GM23338 (cell line): Measurements from ENCODE around the gene ATP8B2.

Source experiments
- CREB1 ChIP-seq: fragments of 250-450 bp; sonication (Bioruptor Pico); IDR thresholded peaks from 2 replicates; pipeline ENCODE4 v1.5.0; 2020; ENCODE audit warnings: low read depth, mild to moderate bottlenecking, moderate library complexity
- CTCF ChIP-seq, 2 experiments: fragments of 200-600 bp in 1 of 2; sonication (generic) in 1 of 2; conservative IDR thresholded peaks; 2 replicates each; pipeline versions ENCODE4 v1.5.1 to v1.6.1; 2016 to 2017; ENCODE audit warnings: antibody characterized with exemption in 2 of 2, low read depth in 2 of 2, mild to moderate bottlenecking in 2 of 2, moderate library complexity in 1 of 2
- EZH2 ChIP-seq: fragments of 200-600 bp; sonication (generic); IDR thresholded peaks from one replicate; pipeline ENCODE4 v1.8.0; 2017; ENCODE audit warnings: antibody characterized with exemption, mild to moderate bottlenecking, low read depth; ENCODE audit not compliant: unreplicated experiment
- EZH2phosphoT487 ChIP-seq: fragments of 200-600 bp; sonication (generic); IDR thresholded peaks from one replicate; pipeline ENCODE4 v1.8.1; 2018; ENCODE audit warnings: antibody characterized with exemption; ENCODE audit not compliant: unreplicated experiment
- POLR2AphosphoS5 ChIP-seq: IDR thresholded peaks from 2 replicates; pipeline ENCODE4 v1.6.1; 2016; ENCODE audit warnings: antibody characterized with exemption, low read depth
- ZNF114 ChIP-seq: fragments of 250-450 bp; sonication (Bioruptor Pico); IDR thresholded peaks from 2 replicates; pipeline ENCODE4 v1.5.0; 2020; ENCODE audit warnings: mild to moderate bottlenecking, moderate library complexity
- ZNF331 ChIP-seq: fragments of 250-450 bp; sonication (Bioruptor Pico); IDR thresholded peaks from 2 replicates; pipeline ENCODE4 v1.5.0; 2020; ENCODE audit warnings: low read depth, mild to moderate bottlenecking, moderate library complexity
- TF ChIP-seq, protein P1 (sequence below): IDR thresholded peaks from one replicate; pipeline ENCODE4 v1.6.1; 2018; ENCODE audit warnings: antibody characterized with exemption; ENCODE audit not compliant: unreplicated experiment

DNA sequence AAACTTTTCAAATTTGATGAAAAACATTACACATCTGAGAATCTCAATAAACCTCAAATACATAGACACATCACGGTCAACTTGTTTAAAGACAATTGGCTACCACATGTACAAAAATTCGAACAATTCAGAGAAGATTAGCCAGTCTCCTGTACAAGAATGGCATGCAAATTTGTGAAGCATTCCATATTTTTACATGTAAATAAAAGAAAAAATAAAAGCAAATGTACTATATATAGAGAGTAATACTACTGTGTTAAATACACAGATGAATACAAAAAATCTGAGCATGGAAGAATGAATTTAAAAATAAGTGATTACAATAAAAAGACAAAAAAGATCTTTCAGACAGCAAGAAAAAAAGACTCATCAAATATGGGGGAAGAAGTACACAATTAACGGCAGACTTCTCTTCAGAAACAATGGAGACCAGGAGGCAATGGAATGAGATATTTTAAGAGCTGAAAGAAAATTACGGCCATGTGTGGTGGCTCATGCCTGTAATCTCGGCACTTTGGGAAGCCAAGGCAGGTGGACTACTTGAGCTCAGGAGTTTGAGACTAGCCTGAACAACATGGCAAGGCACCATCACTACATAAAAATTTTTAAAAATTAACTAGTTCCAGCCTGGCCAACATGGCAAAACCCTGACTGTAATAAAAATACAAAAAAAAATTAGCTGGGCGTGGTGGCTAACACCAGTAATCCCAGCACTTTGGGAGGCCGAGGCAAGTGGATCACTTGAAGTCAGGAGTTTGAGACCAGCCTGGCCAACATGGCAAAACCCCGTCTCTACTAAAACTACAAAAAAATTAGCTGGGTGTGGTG lies 29.7 kb upstream of the ATP8B2 start:
- TF ChIP-seq POLR2AphosphoS5 (no peak), EZH2 (no peak), CTCF (conservative IDR thresholded peaks at IDR 0.05; ENCODE audit: low read depth in 2 of 2) (no peak), ZNF114 (CRISPR knock-in tag) (no peak), CREB1 (no peak), ZNF331 (CRISPR knock-in tag) (no peak), EZH2phosphoT487 (no peak)
- TF ChIP-seq, protein P1, sequence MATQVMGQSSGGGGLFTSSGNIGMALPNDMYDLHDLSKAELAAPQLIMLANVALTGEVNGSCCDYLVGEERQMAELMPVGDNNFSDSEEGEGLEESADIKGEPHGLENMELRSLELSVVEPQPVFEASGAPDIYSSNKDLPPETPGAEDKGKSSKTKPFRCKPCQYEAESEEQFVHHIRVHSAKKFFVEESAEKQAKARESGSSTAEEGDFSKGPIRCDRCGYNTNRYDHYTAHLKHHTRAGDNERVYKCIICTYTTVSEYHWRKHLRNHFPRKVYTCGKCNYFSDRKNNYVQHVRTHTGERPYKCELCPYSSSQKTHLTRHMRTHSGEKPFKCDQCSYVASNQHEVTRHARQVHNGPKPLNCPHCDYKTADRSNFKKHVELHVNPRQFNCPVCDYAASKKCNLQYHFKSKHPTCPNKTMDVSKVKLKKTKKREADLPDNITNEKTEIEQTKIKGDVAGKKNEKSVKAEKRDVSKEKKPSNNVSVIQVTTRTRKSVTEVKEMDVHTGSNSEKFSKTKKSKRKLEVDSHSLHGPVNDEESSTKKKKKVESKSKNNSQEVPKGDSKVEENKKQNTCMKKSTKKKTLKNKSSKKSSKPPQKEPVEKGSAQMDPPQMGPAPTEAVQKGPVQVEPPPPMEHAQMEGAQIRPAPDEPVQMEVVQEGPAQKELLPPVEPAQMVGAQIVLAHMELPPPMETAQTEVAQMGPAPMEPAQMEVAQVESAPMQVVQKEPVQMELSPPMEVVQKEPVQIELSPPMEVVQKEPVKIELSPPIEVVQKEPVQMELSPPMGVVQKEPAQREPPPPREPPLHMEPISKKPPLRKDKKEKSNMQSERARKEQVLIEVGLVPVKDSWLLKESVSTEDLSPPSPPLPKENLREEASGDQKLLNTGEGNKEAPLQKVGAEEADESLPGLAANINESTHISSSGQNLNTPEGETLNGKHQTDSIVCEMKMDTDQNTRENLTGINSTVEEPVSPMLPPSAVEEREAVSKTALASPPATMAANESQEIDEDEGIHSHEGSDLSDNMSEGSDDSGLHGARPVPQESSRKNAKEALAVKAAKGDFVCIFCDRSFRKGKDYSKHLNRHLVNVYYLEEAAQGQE: no peak
